Measurements from ENCODE around the gene GABRB1.

- TF ChIP-seq CTCF (conservative IDR thresholded peaks at IDR 0.05; ENCODE audit: low read depth, low read length) (no peak), EZH2 (IDR thresholded peaks at IDR 0.05; ENCODE audit: low read length, unreplicated experiment) (no peak)
These were observed 164.3 kb downstream of the GABRB1 start for GRCh38 chr4:47195706-47196105.
